Measurements from ENCODE around the gene TNS1.

Gene TNS1

DNA sequence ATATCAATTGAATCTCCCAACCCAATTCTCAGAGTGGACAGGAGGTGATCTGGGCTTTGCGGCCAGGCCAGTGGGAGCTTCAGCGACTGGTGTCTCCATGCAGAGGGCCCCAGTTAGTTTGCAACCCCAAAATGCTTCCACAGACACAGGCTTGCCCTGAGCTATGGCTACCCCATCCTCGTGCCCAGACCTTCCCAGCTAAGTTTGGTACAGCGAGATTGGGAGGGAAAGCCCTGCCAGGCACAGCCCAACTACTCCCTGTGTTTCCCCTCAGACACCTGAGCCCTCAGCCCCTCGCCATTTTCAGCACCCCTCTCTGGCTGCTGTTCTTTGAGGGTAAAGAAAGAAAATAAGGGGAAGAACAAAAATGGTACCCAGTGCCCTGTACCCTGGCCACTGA, 142.9 kb downstream of the TNS1 start:
- Histone ChIP-seq H3K4me3 (replicated peaks; ENCODE audit: insufficient read depth, low read length) (no peak overlapping the region), H3K27me3 (ENCODE audit: insufficient read depth, poor library complexity, severe bottlenecking) (no peaks in the 10 kb centered on the region), H3K27ac (replicated peaks) (no peak overlapping the region)
- DNase-seq (ENCODE audit: low read depth in 1 of 2, low spot score in 1 of 2): no peak
- TF ChIP-seq GABPA (IDR thresholded peaks at IDR 0.05; ENCODE audit: low read depth) (no peak), POLR2AphosphoS5 (IDR thresholded peaks at IDR 0.05; ENCODE audit: low read depth) (no peak), REST (IDR thresholded peaks at IDR 0.05; ENCODE audit: insufficient replicate concordance, low read depth) (no peak), SPI1 (IDR thresholded peaks at IDR 0.05; ENCODE audit: borderline replicate concordance, low read depth) (no peak)
- TF ChIP-seq, protein P1, sequence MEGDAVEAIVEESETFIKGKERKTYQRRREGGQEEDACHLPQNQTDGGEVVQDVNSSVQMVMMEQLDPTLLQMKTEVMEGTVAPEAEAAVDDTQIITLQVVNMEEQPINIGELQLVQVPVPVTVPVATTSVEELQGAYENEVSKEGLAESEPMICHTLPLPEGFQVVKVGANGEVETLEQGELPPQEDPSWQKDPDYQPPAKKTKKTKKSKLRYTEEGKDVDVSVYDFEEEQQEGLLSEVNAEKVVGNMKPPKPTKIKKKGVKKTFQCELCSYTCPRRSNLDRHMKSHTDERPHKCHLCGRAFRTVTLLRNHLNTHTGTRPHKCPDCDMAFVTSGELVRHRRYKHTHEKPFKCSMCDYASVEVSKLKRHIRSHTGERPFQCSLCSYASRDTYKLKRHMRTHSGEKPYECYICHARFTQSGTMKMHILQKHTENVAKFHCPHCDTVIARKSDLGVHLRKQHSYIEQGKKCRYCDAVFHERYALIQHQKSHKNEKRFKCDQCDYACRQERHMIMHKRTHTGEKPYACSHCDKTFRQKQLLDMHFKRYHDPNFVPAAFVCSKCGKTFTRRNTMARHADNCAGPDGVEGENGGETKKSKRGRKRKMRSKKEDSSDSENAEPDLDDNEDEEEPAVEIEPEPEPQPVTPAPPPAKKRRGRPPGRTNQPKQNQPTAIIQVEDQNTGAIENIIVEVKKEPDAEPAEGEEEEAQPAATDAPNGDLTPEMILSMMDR (IDR thresholded peaks at IDR 0.05; ENCODE audit: insufficient read depth, low read length): no peak

DNA sequence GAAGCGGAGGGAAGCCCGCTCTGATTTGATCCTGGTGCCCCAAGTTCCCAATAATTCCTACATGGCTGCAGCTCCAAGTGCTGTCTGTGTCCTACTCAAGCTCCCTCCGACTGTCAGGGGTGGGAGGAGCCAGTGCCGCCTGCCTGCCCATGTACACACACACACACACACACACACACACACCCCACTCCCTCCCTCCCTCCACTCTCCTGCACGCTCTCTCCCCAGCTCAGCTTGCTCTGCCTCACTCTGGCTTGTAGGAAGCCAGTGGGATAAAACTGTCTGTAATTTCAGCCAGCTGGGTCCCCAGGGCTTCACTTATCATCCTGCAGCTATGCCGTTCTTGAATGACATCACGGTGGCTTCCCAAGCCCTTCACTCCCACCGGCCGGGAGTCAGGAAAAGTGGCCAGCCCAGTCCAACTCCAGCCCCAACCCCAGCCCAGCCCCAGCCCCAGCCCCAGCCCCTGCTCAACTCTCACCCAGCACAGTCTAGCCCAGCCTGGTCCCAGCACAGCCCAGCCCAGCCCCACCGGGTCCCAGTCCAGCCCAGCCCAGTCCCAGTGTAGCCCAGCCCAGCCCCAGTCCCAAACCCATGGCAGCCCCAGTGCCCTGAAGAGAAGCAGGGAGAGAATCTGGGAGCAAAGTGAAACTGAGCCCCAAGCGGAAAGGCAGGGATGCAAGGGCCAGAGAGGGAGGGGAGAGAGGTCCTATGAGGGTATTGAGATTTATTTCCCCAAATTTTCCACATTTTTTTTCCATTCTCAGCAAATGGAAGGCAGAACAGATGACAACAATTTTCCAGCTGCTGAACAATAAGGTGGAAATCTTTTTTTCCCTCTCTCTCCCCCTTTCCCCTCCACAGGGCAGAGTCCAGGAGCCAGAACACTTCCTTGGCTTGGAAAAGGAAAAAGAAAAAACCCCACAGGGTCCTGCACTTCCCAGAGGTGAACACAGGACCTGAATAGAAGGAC, 144.0 kb downstream of the TNS1 start:
- H3K27me3 ChIP-seq (ENCODE audit: insufficient read depth, poor library complexity, severe bottlenecking): no peaks in the 10 kb centered on the region
- no peak for TF ChIP-seq SPI1 (IDR thresholded peaks at IDR 0.05; ENCODE audit: borderline replicate concordance, low read depth)
- TF ChIP-seq, protein P1 (IDR thresholded peaks at IDR 0.05; ENCODE audit: insufficient read depth, low read length): no peak
- no peak for TF ChIP-seq POLR2AphosphoS5 (IDR thresholded peaks at IDR 0.05; ENCODE audit: low read depth)
- no peak for TF ChIP-seq GABPA (IDR thresholded peaks at IDR 0.05; ENCODE audit: low read depth)
- TF ChIP-seq REST (IDR thresholded peaks at IDR 0.05; ENCODE audit: insufficient replicate concordance, low read depth): no peak
- no peak overlapping the region for H3K4me3 ChIP-seq (replicated peaks; ENCODE audit: insufficient read depth, low read length)
- no peak overlapping the region for H3K27ac ChIP-seq (replicated peaks)
- DNase-seq (ENCODE audit: low read depth in 1 of 2, low spot score in 1 of 2): no peak

DNA sequence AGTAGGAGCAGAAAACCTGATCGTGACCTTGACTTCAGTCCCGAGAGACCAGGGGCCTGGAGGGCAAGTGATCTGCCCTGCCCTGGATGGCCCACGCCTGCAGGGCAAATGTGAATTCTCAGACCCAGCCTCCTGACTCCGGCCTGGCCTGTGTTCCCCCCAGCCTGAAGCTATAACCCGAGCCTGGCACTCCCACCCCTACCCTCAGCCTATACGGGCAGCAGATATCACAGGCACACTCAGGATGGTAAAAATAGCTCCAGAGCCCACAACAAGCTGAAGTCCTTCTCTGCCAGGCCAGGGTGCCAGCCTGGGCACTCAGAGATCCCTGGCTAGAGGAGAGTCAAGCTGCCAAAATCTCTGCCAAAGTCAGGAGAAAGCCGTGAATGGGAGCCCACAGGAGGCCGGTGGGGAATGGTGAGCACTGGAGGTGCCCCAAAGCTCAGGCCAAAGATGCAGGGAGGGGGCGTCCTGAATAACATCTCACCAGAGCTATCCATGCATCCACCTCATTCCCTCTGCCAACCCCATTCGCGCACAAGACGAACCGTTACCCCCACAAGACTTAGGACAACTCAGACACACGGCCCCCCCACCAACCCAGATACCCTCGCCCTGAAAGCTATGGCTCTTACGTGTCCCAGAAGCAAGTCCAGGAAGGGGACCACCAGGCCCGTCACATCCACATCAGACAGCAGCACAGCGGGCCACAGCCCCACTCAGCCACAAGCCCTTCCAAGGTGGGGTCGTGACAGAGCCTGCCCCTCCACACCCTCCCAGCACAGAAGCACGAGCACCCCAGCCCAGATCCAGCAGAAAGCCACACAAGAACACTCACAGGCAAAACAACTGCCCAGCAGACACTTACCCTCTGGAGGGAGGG, 144.9 kb downstream of the TNS1 start:
- Histone ChIP-seq H3K27ac (replicated peaks) (no peak overlapping the region), H3K27me3 (ENCODE audit: insufficient read depth, poor library complexity, severe bottlenecking) (no peaks in the 10 kb centered on the region), H3K4me3 (replicated peaks; ENCODE audit: insufficient read depth, low read length) (no peak overlapping the region)
- DNase-seq (ENCODE audit: low read depth in 1 of 2, low spot score in 1 of 2): no peak
- TF ChIP-seq POLR2AphosphoS5 (IDR thresholded peaks at IDR 0.05; ENCODE audit: low read depth) (no peak), SPI1 (IDR thresholded peaks at IDR 0.05; ENCODE audit: borderline replicate concordance, low read depth) (no peak), REST (IDR thresholded peaks at IDR 0.05; ENCODE audit: insufficient replicate concordance, low read depth) (no peak), GABPA (IDR thresholded peaks at IDR 0.05; ENCODE audit: low read depth) (no peak)
- TF ChIP-seq, protein P1 (IDR thresholded peaks at IDR 0.05; ENCODE audit: insufficient read depth, low read length): no peak
